CD4-positive, CD25-positive, alpha-beta regulatory T cell (primary cell): ENCODE data around the gene KMT5B. TPM values are rescaled to one million over a fixed set of nuclear protein-coding genes. Genes with fewer than 3 reads are reported as not detected.
A peak's percentile ranks its signal among the peaks of the same experiment; 100 is the strongest.

Source experiments
- ATAC-seq, 2 donors: fragments of 150-1000 bp; cut with Tn5 transposase; one replicate each; pipeline ENCODE4 v1.10.0; 2021; ENCODE audit warnings: low read depth in 2 of 2, moderate number of reproducible peaks in 2 of 2, moderate library complexity in 1 of 2
- DNase-seq, 3 donors: peaks; one replicate each; pipeline versions ENCODE4 v3.0.0 to v3.0.0-alpha.2; 2012 to 2022; ENCODE audit warnings: mixed read lengths in 1 of 3
- H3K27ac ChIP-seq: one replicate; pipeline ENCODE4 v1.7.0; 2013; ENCODE audit warnings: mild to moderate bottlenecking, low read length; ENCODE audit not compliant: insufficient read depth, poor library complexity, severe bottlenecking
- H3K27me3 ChIP-seq: one replicate; pipeline ENCODE4 v1.7.0; 2013; ENCODE audit warnings: low read length; ENCODE audit not compliant: control insufficient read depth, insufficient read depth
- H3K36me3 ChIP-seq: one replicate; pipeline ENCODE4 v1.7.0; 2013; ENCODE audit warnings: mild to moderate bottlenecking, low read length, moderate library complexity; ENCODE audit not compliant: control insufficient read depth, insufficient read depth
- H3K4me1 ChIP-seq: 2 replicates; pipeline ENCODE4 v1.7.0; 2013; ENCODE audit warnings: mild to moderate bottlenecking, low read length; ENCODE audit not compliant: insufficient read depth, control insufficient read depth, poor library complexity, severe bottlenecking
- H3K4me3 ChIP-seq: one replicate; pipeline ENCODE4 v1.7.0; 2013; ENCODE audit warnings: low read depth, mild to moderate bottlenecking, low read length, moderate library complexity
- H3K9me3 ChIP-seq, 2 experiments: 1 replicate in 1 of 2; 2 replicates in 1 of 2; pipeline ENCODE4 v1.7.0; 2013; ENCODE audit warnings: low read length in 2 of 2, mild to moderate bottlenecking in 1 of 2, moderate library complexity in 1 of 2; ENCODE audit not compliant: control insufficient read depth in 2 of 2
- H3K27ac Mint-ChIP-seq, 3 donors: one replicate each; pipeline ENCODE4 v1.8.0; 2020 to 2022; ENCODE audit warnings: mild to moderate bottlenecking in 3 of 3, mixed read lengths in 3 of 3, moderate library complexity in 2 of 3
- H3K27me3 Mint-ChIP-seq: one replicate; pipeline ENCODE4 v1.8.0; 2022; ENCODE audit warnings: mild to moderate bottlenecking, mixed read lengths
- H3K36me3 Mint-ChIP-seq: one replicate; pipeline ENCODE4 v1.8.0; 2020; ENCODE audit warnings: mixed read lengths
- H3K4me1 Mint-ChIP-seq, 4 donors: one replicate each; pipeline ENCODE4 v1.8.0; 2020 to 2022; ENCODE audit warnings: mixed read lengths in 4 of 4, mild to moderate bottlenecking in 1 of 4
- H3K4me3 Mint-ChIP-seq, 4 donors: one replicate each; pipeline ENCODE4 v1.8.0; 2020 to 2022; ENCODE audit warnings: mild to moderate bottlenecking in 4 of 4, mixed read lengths in 4 of 4, moderate library complexity in 3 of 4
- H3K9me3 Mint-ChIP-seq, 7 donors: one replicate each; pipeline ENCODE4 v1.8.0; 2020 to 2022; ENCODE audit warnings: mixed read lengths in 7 of 7, mild to moderate bottlenecking in 3 of 7, moderate library complexity in 2 of 7
- polyA plus RNA-seq, 4 donors: library from polyadenylated mRNA; unstranded; fragments of 300-500 nt; fragmentation: Illumina TruSeq; gene quantifications; one replicate each; pipeline ENCODE4 v1.2.3, GENCODE V29; 2021
- total RNA-seq: library from RNA; stranded (reverse); gene quantifications from one replicate; pipeline ENCODE4 v1.2.3, GENCODE V29; 2022

KMT5B gene
- total and polyA plus RNA-seq, 5 donors from 2014 or later = 31.6 to 43.1 (median 37.2) TPM

- ATAC-seq (no peak), DNase-seq (no peak)
- Histone ChIP-seq H3K36me3 (no peaks in the 10 kb centered on the region), H3K27me3 (no peaks in the 10 kb centered on the region), H3K4me3 (no peak overlapping the region), H3K9me3 (no peaks in the 10 kb centered on the region), H3K4me1 (no peaks in the 10 kb centered on the region), H3K27ac (no peak overlapping the region)
- H3K4me1 Mint-ChIP-seq = peaks cover 0 to 4% (median 1%) of the 10 kb centered on the region in 4 donors
- no peaks in the 10 kb centered on the region for H3K36me3 Mint-ChIP-seq
- no peaks in the 10 kb centered on the region for H3K9me3 Mint-ChIP-seq
- no peaks in the 10 kb centered on the region for H3K27me3 Mint-ChIP-seq
- no peak overlapping the region for H3K27ac Mint-ChIP-seq
- H3K4me3 Mint-ChIP-seq = no peak overlapping the region
These were observed 64.2 kb downstream of the KMT5B start for GRCh38 chr11:68148879-68149278.

DNA sequence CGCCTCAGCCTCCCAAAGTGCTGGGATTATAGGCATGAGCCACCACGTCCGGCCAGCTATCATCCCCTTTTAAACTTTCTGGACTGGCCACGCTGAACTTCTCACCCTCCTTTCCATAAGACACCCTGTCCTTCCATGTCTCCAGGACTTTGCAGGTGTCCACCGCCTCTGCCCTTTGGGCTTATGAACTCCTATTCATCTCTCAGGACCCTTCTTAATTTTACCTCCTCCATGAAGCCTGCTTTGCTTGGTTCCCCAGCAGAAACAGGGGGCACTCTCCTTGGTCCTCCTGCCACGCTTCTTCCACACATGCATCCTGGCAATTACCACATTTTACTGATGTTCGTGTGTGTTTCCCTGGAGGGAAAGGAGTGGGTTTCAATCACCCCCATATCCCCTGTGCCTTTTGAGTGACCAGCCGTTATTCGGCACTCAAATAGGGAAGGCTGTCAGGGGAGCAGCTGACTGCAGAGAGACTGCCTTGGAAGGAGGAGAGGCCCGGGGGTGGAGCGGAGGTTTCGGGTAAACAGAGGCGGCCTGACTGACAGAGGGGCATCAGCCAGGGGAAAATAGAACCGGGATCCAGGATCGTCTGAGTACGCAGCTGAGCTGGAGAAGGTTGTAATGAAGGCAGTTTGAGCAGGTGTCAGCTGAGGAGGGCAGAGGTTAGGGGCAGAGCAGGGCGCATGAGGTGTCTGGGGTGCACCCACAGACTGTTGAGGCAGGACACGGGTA lies 64.9 kb downstream of the KMT5B start:
- Histone ChIP-seq H3K4me1 (no peaks in the 10 kb centered on the region), H3K27me3 (no peaks in the 10 kb centered on the region), H3K27ac (no peak overlapping the region), H3K4me3 (no peak overlapping the region), H3K9me3 (no peaks in the 10 kb centered on the region), H3K36me3 (no peaks in the 10 kb centered on the region)
- DNase-seq = no peak
- no peak for ATAC-seq
- Mint-ChIP-seq H3K27ac (peak overlapping the region in 1 of 3 donors; percentile 33), H3K4me3 (no peak overlapping the region), H3K36me3 (no peaks in the 10 kb centered on the region), H3K9me3 (no peaks in the 10 kb centered on the region), H3K27me3 (no peaks in the 10 kb centered on the region), H3K4me1 (peaks cover 0 to 4% (median 1%) of the 10 kb centered on the region in 4 donors)

DNA sequence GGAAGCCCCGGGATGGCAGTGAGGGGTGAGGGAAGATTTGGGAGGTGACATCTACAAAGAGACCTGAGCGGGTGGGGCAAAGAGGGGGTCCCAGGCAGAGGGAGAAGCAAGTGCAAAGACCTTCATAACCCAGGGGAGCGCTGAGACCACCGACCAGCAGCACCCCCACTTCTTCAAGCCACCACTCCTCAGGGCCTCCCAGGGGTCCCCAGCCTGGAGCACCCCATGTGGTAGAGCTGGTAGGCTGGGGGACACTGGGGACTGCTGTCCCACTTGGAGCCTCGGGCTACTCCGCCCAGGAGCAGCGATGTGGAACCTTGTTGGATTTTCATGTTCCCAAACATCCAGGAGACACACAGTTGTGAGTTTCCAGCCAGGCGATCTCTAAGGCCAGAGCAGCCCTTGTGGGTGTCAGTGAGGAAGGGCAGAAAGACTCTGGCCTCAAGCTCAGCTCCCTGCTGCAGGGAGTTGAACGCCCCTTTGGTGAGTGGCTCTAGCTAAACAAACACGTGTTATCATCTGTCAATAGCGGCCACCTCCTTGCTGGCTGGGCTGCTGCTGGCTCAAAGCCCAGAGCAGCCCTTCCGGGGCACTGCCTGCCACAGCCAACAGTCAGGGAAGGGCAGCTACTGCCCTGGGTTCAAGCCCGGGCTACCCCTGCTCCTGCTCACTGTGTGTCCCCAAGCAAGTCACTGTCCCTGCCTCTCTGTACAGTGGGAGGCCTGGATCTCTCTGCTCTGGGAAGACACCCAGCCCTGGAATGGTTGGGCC lies 66.2 kb downstream of the KMT5B start:
- Histone ChIP-seq H3K9me3 (no peaks in the 10 kb centered on the region), H3K27ac (no peak overlapping the region), H3K4me1 (peaks cover 6% of the 10 kb centered on the region), H3K36me3 (no peaks in the 10 kb centered on the region), H3K27me3 (no peaks in the 10 kb centered on the region), H3K4me3 (no peak overlapping the region)
- no peaks in the 10 kb centered on the region for H3K27me3 Mint-ChIP-seq
- ATAC-seq (no peak), DNase-seq (no peak)
- no peak overlapping the region for H3K4me3 Mint-ChIP-seq
- H3K4me1 Mint-ChIP-seq = peaks cover 0 to 2% (median under 1%) of the 10 kb centered on the region in 4 donors
- no peaks in the 10 kb centered on the region for H3K9me3 Mint-ChIP-seq
- H3K36me3 Mint-ChIP-seq = no peaks in the 10 kb centered on the region
- H3K27ac Mint-ChIP-seq = no peak overlapping the region

DNA sequence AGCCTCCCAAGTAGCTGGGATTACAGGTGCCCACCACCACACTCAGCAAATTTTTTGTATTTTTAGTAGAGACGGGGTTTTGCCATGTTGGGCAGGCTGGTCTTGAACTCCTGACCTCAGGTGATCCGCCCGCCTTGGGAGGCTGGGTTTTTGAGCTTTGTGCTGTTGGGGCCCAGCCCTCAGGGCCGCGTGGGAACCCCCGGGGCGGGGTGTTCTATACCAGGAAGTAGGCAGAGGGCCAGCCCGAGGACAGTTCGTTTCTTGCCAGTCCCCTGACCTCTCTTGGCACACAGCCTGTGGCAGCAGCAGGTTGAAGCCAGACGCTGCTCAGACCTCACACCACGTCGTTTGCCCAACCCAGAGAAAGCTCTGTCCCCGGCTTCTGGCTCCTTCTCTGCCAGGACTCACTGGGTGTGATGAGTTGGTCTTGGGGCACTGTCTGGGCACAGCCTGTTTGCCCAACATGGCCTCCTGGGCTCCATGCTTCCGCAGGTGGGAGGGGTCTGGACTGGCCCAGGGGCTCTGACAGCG lies 67.0 kb downstream of the KMT5B start:
- Histone ChIP-seq H3K9me3 (no peaks in the 10 kb centered on the region), H3K27me3 (no peaks in the 10 kb centered on the region), H3K4me3 (no peak overlapping the region), H3K27ac (no peak overlapping the region), H3K4me1 (peaks cover 8% of the 10 kb centered on the region), H3K36me3 (no peaks in the 10 kb centered on the region)
- Mint-ChIP-seq H3K27ac (peak overlapping the region in 1 of 3 donors; percentile 60), H3K4me3 (no peak overlapping the region), H3K4me1 (peaks cover 0 to 7% (median under 1%) of the 10 kb centered on the region in 4 donors), H3K27me3 (no peaks in the 10 kb centered on the region), H3K36me3 (no peaks in the 10 kb centered on the region), H3K9me3 (no peaks in the 10 kb centered on the region)
- DNase-seq (no peak), ATAC-seq (no peak)

DNA sequence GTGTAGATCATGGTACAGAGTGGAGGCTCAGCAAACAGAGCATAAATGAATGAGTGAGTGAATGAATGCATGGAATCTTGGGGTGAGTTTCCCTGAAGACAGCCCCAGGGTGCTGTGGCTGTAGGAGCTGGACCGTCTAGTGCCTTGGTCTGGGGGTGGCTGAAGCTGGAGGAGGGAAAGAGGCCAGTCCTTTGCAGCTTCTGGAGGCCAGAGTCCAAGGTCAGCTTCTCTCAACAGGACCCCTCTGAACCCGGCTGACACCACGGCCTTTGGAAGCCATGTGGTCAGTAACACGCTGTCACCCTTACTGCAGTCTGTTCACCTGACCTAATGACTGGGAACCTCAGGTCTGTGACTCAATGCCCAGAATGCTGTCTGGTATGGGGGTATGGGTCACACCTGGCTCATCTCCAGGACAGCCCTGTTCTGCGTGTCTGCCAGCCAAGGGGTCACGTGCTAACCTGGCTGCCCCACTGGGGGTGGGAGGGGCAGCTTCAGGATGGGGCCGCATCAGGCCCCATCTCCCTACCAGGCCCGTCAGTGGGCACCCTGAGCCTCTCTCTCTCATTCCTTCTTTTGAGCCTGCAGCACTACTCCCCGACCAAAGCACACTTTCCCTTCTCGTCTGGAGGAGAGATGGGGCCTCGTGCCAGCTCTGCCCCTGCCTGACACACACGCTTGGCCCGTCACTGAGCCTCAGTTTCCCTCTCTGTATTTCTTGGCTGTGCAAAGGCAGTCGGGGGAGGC lies 67.8 kb downstream of the KMT5B start:
- no peaks in the 10 kb centered on the region for H3K9me3 ChIP-seq
- Mint-ChIP-seq H3K27ac (no peak overlapping the region), H3K4me1 (peaks cover 0 to 7% (median under 1%) of the 10 kb centered on the region in 4 donors), H3K4me3 (no peak overlapping the region), H3K36me3 (no peaks in the 10 kb centered on the region), H3K9me3 (no peaks in the 10 kb centered on the region), H3K27me3 (no peaks in the 10 kb centered on the region)
- H3K4me1 ChIP-seq = peaks cover 8% of the 10 kb centered on the region
- H3K36me3 ChIP-seq = no peaks in the 10 kb centered on the region
- no peak overlapping the region for H3K4me3 ChIP-seq
- no peak overlapping the region for H3K27ac ChIP-seq
- DNase-seq (no peak), ATAC-seq (no peak)
- H3K27me3 ChIP-seq = no peaks in the 10 kb centered on the region

DNA sequence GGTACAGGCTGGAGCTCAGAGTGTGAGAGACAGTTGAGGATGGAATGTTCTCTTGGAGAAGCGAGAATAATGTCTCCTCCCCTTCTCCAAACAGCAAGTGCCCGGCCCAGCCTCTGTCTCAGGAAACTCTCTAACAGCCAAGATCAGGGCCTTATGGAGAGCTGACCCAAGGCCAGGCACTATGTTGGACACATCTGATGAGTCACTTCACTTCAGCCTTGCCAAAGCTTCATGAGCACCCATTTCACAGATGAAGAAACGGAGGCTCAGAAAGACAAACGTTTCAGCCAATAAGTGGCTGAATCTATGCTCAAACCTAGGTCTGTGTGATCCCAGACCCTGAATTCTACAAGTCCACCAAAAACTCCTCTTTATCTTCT lies 69.8 kb downstream of the KMT5B start:
- H3K36me3 Mint-ChIP-seq = no peaks in the 10 kb centered on the region
- H3K4me1 ChIP-seq = peaks cover 8% of the 10 kb centered on the region
- no peaks in the 10 kb centered on the region for H3K27me3 ChIP-seq
- H3K9me3 ChIP-seq = no peaks in the 10 kb centered on the region
- H3K27ac Mint-ChIP-seq = no peak overlapping the region
- H3K4me3 ChIP-seq = no peak overlapping the region
- no peaks in the 10 kb centered on the region for H3K9me3 Mint-ChIP-seq
- no peak overlapping the region for H3K4me3 Mint-ChIP-seq
- DNase-seq = no peak
- H3K36me3 ChIP-seq = no peaks in the 10 kb centered on the region
- no peak overlapping the region for H3K27ac ChIP-seq
- H3K4me1 Mint-ChIP-seq = peaks cover 0 to 7% (median under 1%) of the 10 kb centered on the region in 4 donors
- no peak for ATAC-seq
- H3K27me3 Mint-ChIP-seq = no peaks in the 10 kb centered on the region

GRCh38 chr11:68142441-68143309 lies 70.4 kb downstream of the KMT5B start:
- H3K4me1 Mint-ChIP-seq = peaks cover 0 to 7% (median under 1%) of the 10 kb centered on the region in 4 donors
- Histone ChIP-seq H3K36me3 (no peaks in the 10 kb centered on the region), H3K4me3 (no peak overlapping the region), H3K4me1 (peaks cover 8% of the 10 kb centered on the region), H3K27me3 (no peaks in the 10 kb centered on the region), H3K27ac (no peak overlapping the region), H3K9me3 (no peaks in the 10 kb centered on the region)
- H3K9me3 Mint-ChIP-seq = no peaks in the 10 kb centered on the region
- ATAC-seq (no peak), DNase-seq (no peak)
- H3K4me3 Mint-ChIP-seq = no peak overlapping the region
- H3K27ac Mint-ChIP-seq = no peak overlapping the region
- H3K27me3 Mint-ChIP-seq = no peaks in the 10 kb centered on the region
- H3K36me3 Mint-ChIP-seq = no peaks in the 10 kb centered on the region
